ENCODE results near the gene RAB3D.

GRCh38 chr19:11337080-11337479 is 2.4 kb downstream of the RAB3D start:
- TF ChIP-seq CTCF (IDR thresholded peaks at IDR 0.05) (no peak), POLR2A (IDR thresholded peaks at IDR 0.05) (no peak)
